Glomerular endothelial cell (primary cell): ENCODE measurements around the gene MIEN1. TPM values are rescaled to one million over a fixed set of nuclear protein-coding genes. Genes with fewer than 3 reads are reported as not detected.
"Not testable (repeated sequence)": the region's sequence is repeated elsewhere in the genome, so short reads cannot be mapped to it uniquely, and the experiment has no call there.

ENCODE experiments used
- DNase-seq: peaks from one replicate; pipeline ENCODE4 v3.0.0-alpha.2; 2011; ENCODE audit warnings: low read depth, low spot score; ENCODE audit errors: extremely low read depth
- total RNA-seq: library from RNA; depleted of rRNA; stranded (reverse); fragments of >200 nt; gene quantifications from 2 replicates; pipeline ENCODE4 v1.2.3, GENCODE V29; 2015

MIEN1 gene
- total RNA-seq, 1 donor from 2014 or later: 51.2 TPM

DNA sequence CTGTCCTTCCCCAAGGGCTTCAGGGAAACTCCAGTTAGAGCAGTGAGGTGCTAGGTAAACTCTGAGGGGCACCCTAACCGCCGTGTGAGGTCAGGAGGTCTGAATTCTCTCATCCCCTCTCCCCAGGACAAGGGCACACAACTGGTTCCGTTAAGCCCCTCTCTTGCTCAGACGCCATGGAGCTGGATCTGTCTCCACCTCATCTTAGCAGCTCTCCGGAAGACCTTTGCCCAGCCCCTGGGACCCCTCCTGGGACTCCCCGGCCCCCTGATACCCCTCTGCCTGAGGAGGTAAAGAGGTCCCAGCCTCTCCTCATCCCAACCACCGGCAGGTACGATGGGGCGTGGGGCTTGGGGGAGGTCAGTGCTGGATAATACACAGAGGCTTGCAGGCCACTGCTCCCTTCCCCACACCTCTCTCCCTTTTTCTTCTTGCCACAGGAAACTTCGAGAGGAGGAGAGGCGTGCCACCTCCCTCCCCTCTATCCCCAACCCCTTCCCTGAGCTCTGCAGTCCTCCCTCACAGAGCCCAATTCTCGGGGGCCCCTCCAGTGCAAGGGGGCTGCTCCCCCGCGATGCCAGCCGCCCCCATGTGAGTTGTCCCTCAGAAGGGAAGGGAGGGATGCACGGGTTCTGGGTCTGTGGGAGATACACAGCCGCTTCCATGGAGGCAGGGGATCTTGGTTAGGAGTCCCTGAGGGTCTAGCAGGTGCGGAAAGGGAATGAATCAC is 12.0 kb upstream of the MIEN1 start:
- DNase-seq: no peak

GRCh38 chr17:39740357-39741111 is 10.2 kb upstream of the MIEN1 start:
- no peak for DNase-seq

- no peak for DNase-seq
Measured at GRCh38 chr17:39739885-39740356, 9.6 kb upstream of the MIEN1 start.

DNA sequence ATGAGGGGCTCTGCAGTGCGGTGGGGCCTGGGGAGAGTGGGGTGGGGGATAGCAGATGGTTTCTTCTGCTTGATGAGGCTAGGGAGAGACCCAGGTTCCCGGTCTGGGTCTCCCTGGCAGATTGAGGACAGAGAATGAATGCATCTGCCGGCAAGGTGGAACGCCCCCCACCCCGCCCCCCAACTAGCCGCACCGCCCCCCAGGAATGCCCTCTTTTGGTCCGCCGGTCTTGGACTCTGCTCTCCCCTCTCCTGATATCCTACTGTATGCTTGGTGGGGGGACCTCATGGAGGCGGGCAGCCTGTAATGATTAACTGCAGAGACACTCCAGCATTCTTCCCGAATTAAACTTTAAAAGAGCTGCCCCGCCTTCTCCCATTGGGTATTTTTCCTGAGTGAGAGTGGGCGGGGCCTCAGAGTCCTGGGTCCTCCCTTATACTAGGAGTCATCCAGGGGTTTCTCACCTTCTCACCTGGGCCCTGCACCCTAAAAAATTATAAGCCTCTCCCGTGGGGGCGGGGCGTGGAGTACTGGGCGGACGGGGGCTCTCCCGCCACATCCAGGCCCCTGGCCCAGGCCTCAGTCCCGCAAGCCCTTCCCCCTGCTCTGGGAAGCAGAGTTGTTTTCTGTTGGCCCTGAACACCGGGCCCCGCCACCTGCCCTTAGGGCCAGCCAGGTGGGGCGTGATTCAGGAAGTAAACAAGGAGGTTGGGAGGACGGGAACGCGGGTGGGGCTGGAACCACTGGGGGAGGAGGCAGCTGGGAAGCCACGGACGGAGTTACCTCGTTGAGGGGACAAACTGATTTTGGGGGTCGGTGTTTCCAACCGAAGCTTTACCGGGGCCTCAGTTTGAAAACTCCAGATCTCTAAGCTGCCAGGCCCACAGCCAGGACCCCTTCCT is 8.9 kb upstream of the MIEN1 start:
- DNase-seq: no peak

DNA sequence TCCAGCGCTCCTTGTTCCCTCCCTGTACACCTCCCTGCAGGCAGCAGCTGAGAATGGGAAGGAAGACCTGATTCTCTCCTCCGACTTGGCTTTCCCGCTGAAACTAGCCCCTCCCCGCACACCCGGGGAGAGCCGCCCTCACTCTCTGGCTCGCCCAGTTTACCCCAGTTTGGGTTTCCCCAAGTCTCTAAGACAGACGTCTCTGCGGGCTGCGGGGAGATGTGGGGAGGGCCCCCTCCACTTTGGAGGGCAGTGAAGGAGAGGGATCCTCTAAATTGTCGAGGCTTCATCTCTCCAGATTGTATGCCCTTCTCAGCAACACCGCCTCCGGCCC is 8.2 kb upstream of the MIEN1 start:
- DNase-seq: no peak

- no peak for DNase-seq
Measured at GRCh38 chr17:39737760-39738567, 7.6 kb upstream of the MIEN1 start, which contains the start of gene GRB7. Gene GRB7 (plus strand): TSS chr17:39737938. CDS start chr17:39742302, 4,364 bp downstream.

DNA sequence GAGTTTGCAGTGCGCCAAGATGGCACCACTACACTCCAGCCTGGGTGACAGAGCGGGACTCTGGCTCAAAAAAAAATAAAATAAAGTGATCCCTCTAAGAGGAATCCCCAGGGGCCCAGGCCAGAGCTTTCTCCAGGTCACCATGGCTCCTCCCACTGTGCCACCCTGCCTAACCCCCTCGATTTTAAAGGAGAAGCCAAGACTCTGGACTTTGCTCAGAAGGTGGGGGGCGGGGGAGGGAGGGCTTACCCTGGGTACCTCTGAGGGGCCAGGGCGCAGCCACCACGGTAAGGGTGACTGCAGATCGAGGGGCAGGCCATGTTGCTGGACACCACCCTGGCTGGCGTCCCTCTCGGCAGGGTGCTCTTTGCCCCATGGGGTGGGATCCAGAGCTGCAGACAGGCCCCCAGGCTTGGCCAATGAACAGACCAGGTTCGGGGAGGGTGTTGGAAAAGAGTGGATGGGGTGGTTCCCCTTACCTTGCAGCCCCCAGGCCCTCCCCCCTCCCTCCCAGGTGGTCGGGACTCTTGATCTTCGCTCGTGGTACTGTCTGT is 7.0 kb upstream of the MIEN1 start:
- no peak for DNase-seq

DNA sequence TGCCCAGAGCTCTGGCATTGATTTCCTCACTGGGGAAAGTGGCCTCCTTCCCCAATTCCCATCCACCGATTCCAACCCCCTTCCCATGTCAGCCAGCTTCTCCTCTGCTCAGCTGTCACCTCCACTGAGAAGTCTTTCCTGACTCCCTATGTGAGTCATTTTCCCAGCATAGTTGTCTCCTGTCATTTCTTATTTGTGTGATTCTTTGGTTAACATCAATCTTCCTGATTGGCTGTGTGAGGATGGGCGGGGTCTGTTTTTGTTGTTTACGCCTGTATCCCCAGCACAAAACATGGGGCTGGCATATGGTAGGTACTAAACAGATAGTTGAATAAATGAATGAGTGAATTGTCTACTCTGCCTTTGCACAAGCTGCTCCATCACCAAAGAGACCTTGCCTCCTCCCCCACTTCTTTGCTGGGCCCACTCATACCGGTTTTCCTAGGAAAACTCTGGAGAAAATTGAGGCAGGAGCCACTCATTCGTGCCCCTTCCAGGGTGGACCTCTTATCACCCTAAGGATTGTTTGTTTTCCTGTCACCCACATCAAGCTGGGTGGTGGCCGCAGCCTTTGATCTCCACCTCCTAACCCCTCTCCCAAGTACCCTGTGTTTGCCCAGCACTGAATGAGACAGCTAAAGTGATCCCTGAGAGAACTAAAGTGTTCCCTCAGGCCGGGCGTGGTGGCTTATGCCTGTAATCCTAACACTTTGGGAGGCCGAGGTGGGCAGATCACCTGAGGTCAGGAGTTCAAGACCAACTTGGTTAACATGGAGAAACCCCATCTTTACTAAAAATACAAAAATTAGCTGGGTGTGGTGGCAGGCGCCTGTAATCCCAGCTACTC is 6.2 kb upstream of the MIEN1 start:
- DNase-seq: no peak

DNA sequence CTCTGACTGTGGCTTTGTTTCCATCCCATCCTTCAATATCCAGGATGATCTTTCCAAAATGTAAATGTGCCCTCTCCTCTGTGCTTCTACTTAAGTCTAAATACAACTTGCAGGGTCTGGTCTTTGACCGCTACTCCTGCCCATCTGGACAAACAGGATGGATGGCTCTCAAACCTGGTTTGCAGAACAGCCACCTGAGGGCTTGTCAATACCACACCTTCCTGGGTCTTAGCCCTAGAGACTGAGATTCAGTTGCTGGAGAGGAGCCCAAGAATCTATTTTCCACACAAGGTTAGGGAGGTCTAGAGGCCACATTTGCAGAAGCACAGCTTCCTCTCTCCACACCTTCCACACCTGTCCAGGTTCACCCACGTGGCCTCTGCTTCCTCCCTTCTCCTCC is 5.5 kb upstream of the MIEN1 start:
- DNase-seq: no peak

- DNase-seq: no peak
Measured at GRCh38 chr17:39732586-39732985, 2.3 kb upstream of the MIEN1 start.

GRCh38 chr17:39729280-39729851 is 966 bp downstream of the MIEN1 start:
- DNase-seq: no peak

- DNase-seq: no peak
Measured at GRCh38 chr17:39727556-39727955, 2.8 kb downstream of the MIEN1 start.

DNA sequence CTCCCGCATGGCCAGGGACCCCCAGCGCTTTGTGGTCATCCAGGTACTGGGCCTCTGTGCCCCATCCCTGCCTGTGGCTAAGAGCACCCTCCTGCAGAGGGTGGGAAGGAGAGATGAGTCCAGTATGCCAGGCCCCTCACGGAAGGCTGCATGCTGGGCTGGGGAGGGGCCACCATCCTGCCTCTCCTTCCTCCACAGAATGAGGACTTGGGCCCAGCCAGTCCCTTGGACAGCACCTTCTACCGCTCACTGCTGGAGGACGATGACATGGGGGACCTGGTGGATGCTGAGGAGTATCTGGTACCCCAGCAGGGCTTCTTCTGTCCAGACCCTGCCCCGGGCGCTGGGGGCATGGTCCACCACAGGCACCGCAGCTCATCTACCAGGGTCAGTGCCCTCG is 3.7 kb downstream of the MIEN1 start:
- DNase-seq: no peak

- DNase-seq: not testable (repeated sequence)
Measured at GRCh38 chr17:39725923-39726322, 4.4 kb downstream of the MIEN1 start.

- no peak for DNase-seq
Measured at GRCh38 chr17:39724731-39725130, 5.6 kb downstream of the MIEN1 start.

GRCh38 chr17:39722965-39723848 is 7.1 kb downstream of the MIEN1 start:
- no peak for DNase-seq

- no peak for DNase-seq
Measured at GRCh38 chr17:39722104-39722503, 8.2 kb downstream of the MIEN1 start.
